K562 (cell line): ENCODE data around the gene SELPLG. TPM values are rescaled to one million over a fixed set of nuclear protein-coding genes. Genes with fewer than 3 reads are reported as not detected.
A peak's percentile ranks its signal among the peaks of the same experiment; 100 is the strongest.

ENCODE experiments used
- HNRNPLL ChIP-seq: fragments of 200-400 bp; formaldehyde crosslinking; IDR thresholded peaks from 2 replicates; pipeline ENCODE4 v1.6.1; 2017; ENCODE audit warnings: low read length, low read depth, mild to moderate bottlenecking; ENCODE audit not compliant: poor library complexity, severe bottlenecking
- polyA plus RNA-seq, 8 experiments: library from polyadenylated mRNA; depleted of rRNA in 4 of 8; stranded (reverse) in 5 of 8; unstranded in 3 of 8; fragments of >200 nt; fragmentation: Nextera tagmentation in 2 of 8; fragmentation: Illumina TruSeq in 1 of 8; extraction: Ambion mirVana in 2 of 8; extraction: Trizol in 1 of 8; gene quantifications; 2 replicates each; pipeline versions ENCODE4 v1.2.1 to v1.2.3, GENCODE V29; 2011 to 2014; ENCODE audit warnings: inconsistent platforms in 1 of 8, missing spikeins in 1 of 8
- total RNA-seq, 7 experiments: library from RNA; depleted of rRNA in 6 of 7; stranded (reverse); fragments of >200 nt in 6 of 7; fragmentation: Illumina TruSeq in 2 of 7; extraction: Trizol in 2 of 7; gene quantifications; 2 replicates each; pipeline versions ENCODE4 v1.2.1 to v1.2.3, GENCODE V29; 2011 to 2021; ENCODE audit warnings: low replicate concordance in 1 of 7
- TF ChIP-seq, protein P1 (sequence below): fragments of 450-650 bp; IDR thresholded peaks from 2 replicates; pipeline ENCODE4 v1.6.1; 2016; ENCODE audit warnings: mild to moderate bottlenecking, moderate library complexity
- TF ChIP-seq, protein P2 (sequence below): fragments of 250-450 bp; sonication (Bioruptor Pico); IDR thresholded peaks from 2 replicates; pipeline ENCODE4 v1.5.0; 2021; ENCODE audit warnings: mild to moderate bottlenecking, moderate library complexity
- TF ChIP-seq, protein P3 (sequence below): fragments of 250-450 bp; sonication (Bioruptor Pico); IDR thresholded peaks from 2 replicates; pipeline ENCODE4 v1.8.0; 2022; ENCODE audit warnings: moderate library complexity, mild to moderate bottlenecking, inconsistent platforms
- TF ChIP-seq, protein P4 (sequence below): fragments of 200-800 bp; sonication (Bioruptor generic); IDR thresholded peaks from 2 replicates; pipeline ENCODE4 v1.6.1; 2017; ENCODE audit warnings: missing genetic modification characterization, missing compliant biosample characterization

Gene SELPLG
- total and polyA plus RNA-seq, 9 of the 15 experiments (the other 6 are each of a cell fraction or from before 2014, with no cell fraction given): 0.22 to 10.2 (median 1.7) TPM

DNA sequence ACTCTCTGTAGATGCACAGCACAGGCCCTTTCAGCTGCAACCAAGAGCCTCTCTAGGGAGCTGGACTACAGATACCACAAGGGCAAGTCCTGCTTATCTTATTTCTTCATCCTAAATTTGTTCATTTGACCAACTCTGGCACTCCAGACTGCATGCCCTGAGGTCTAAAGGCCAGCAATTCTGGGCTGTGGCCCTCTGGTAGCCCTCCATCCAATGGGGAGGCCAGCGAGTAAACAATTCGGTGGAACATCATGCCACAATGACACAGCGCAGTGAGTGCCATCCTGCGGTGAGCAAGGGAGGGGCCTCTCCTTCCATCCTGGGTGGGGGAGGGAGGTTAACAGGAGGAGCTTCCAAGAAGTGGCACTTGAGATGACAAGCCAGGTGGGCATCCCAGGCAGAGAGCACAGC, 652 bp upstream of the SELPLG start (continued):
- TF ChIP-seq, protein P1, sequence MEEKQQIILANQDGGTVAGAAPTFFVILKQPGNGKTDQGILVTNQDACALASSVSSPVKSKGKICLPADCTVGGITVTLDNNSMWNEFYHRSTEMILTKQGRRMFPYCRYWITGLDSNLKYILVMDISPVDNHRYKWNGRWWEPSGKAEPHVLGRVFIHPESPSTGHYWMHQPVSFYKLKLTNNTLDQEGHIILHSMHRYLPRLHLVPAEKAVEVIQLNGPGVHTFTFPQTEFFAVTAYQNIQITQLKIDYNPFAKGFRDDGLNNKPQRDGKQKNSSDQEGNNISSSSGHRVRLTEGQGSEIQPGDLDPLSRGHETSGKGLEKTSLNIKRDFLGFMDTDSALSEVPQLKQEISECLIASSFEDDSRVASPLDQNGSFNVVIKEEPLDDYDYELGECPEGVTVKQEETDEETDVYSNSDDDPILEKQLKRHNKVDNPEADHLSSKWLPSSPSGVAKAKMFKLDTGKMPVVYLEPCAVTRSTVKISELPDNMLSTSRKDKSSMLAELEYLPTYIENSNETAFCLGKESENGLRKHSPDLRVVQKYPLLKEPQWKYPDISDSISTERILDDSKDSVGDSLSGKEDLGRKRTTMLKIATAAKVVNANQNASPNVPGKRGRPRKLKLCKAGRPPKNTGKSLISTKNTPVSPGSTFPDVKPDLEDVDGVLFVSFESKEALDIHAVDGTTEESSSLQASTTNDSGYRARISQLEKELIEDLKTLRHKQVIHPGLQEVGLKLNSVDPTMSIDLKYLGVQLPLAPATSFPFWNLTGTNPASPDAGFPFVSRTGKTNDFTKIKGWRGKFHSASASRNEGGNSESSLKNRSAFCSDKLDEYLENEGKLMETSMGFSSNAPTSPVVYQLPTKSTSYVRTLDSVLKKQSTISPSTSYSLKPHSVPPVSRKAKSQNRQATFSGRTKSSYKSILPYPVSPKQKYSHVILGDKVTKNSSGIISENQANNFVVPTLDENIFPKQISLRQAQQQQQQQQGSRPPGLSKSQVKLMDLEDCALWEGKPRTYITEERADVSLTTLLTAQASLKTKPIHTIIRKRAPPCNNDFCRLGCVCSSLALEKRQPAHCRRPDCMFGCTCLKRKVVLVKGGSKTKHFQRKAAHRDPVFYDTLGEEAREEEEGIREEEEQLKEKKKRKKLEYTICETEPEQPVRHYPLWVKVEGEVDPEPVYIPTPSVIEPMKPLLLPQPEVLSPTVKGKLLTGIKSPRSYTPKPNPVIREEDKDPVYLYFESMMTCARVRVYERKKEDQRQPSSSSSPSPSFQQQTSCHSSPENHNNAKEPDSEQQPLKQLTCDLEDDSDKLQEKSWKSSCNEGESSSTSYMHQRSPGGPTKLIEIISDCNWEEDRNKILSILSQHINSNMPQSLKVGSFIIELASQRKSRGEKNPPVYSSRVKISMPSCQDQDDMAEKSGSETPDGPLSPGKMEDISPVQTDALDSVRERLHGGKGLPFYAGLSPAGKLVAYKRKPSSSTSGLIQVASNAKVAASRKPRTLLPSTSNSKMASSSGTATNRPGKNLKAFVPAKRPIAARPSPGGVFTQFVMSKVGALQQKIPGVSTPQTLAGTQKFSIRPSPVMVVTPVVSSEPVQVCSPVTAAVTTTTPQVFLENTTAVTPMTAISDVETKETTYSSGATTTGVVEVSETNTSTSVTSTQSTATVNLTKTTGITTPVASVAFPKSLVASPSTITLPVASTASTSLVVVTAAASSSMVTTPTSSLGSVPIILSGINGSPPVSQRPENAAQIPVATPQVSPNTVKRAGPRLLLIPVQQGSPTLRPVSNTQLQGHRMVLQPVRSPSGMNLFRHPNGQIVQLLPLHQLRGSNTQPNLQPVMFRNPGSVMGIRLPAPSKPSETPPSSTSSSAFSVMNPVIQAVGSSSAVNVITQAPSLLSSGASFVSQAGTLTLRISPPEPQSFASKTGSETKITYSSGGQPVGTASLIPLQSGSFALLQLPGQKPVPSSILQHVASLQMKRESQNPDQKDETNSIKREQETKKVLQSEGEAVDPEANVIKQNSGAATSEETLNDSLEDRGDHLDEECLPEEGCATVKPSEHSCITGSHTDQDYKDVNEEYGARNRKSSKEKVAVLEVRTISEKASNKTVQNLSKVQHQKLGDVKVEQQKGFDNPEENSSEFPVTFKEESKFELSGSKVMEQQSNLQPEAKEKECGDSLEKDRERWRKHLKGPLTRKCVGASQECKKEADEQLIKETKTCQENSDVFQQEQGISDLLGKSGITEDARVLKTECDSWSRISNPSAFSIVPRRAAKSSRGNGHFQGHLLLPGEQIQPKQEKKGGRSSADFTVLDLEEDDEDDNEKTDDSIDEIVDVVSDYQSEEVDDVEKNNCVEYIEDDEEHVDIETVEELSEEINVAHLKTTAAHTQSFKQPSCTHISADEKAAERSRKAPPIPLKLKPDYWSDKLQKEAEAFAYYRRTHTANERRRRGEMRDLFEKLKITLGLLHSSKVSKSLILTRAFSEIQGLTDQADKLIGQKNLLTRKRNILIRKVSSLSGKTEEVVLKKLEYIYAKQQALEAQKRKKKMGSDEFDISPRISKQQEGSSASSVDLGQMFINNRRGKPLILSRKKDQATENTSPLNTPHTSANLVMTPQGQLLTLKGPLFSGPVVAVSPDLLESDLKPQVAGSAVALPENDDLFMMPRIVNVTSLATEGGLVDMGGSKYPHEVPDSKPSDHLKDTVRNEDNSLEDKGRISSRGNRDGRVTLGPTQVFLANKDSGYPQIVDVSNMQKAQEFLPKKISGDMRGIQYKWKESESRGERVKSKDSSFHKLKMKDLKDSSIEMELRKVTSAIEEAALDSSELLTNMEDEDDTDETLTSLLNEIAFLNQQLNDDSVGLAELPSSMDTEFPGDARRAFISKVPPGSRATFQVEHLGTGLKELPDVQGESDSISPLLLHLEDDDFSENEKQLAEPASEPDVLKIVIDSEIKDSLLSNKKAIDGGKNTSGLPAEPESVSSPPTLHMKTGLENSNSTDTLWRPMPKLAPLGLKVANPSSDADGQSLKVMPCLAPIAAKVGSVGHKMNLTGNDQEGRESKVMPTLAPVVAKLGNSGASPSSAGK: no peak
- no peak for TF ChIP-seq HNRNPLL
- TF ChIP-seq, protein P2, sequence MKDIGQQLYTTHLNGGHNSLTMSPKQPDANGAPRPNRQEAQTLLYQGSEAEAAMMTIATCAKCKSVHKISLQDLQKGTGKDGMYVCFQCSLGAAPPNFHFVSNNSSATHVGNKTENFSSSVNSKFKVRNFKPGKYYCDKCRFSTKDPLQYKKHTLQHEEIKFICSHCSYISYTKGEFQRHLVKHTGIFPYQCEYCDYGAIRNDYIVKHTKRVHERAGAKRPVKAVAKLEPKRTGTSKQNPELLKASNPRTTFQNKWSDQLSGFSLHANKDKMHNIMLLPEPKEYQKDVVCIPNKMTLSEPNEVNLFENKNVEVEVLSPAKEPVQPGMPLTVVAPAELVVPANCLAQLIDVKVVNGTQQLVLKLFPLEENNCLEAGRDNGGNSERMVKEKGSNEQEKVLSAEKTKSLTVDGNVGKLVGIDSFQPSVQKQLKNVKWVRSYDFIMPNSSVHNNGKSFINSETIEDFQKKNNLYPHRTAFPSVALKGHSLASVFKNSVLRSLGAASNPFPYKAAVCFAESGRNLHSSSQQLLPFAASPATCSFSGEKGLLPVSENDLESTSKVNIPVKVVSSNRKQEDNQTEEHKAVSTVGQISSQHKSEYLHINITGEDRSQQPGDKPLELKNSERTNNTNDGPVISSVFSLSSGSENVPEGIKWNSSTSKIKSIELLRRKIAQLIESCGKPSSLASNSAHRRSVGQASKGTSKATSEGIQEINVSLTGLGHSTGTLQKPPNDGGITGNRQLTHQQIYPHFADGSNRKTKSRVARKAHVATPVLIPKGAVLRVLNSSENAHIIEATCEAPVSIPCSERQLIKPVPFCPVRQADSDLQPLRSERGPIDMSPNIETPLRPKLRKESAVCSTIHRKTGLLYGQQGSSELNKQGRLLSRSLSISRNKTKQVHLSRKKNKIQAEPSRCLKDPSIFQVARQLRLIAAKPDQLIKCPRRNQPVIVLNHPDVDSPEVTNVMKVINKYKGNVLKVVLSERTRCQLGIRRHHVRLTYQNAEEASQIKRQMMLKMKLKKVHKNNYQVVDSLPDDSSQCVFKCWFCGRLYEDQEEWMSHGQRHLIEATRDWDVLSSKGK (CRISPR knock-in tag): no peak
- TF ChIP-seq, protein P3, sequence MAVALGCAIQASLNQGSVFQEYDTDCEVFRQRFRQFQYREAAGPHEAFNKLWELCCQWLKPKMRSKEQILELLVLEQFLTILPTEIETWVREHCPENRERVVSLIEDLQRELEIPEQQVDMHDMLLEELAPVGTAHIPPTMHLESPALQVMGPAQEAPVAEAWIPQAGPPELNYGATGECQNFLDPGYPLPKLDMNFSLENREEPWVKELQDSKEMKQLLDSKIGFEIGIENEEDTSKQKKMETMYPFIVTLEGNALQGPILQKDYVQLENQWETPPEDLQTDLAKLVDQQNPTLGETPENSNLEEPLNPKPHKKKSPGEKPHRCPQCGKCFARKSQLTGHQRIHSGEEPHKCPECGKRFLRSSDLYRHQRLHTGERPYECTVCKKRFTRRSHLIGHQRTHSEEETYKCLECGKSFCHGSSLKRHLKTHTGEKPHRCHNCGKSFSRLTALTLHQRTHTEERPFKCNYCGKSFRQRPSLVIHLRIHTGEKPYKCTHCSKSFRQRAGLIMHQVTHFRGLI (CRISPR knock-in tag): no peak
- TF ChIP-seq, protein P4, sequence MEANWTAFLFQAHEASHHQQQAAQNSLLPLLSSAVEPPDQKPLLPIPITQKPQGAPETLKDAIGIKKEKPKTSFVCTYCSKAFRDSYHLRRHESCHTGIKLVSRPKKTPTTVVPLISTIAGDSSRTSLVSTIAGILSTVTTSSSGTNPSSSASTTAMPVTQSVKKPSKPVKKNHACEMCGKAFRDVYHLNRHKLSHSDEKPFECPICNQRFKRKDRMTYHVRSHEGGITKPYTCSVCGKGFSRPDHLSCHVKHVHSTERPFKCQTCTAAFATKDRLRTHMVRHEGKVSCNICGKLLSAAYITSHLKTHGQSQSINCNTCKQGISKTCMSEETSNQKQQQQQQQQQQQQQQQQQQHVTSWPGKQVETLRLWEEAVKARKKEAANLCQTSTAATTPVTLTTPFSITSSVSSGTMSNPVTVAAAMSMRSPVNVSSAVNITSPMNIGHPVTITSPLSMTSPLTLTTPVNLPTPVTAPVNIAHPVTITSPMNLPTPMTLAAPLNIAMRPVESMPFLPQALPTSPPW (CRISPR knock-in tag): peak; percentile 64
